Ovary (tissue), 3 donors: ENCODE results near the gene MYH11.

Experiments used
- POLR2A ChIP-seq: fragments of 450-650 bp; IDR thresholded peaks from one replicate; pipeline ENCODE4 v1.6.1; 2017; ENCODE audit warnings: antibody characterized with exemption, mild to moderate bottlenecking, moderate library complexity
- TF ChIP-seq, protein P1 (sequence below), 3 donors: fragments of 450-650 bp in 2 of 3; fragments of 200-600 bp in 1 of 3; IDR thresholded peaks; one replicate each; pipeline versions ENCODE4 v1.5.1 to v1.8.0; 2016 to 2022; ENCODE audit warnings: antibody characterized with exemption in 3 of 3, mild to moderate bottlenecking in 1 of 3
- donor health status: DM: no; HTN: no; CAD: no.

DNA sequence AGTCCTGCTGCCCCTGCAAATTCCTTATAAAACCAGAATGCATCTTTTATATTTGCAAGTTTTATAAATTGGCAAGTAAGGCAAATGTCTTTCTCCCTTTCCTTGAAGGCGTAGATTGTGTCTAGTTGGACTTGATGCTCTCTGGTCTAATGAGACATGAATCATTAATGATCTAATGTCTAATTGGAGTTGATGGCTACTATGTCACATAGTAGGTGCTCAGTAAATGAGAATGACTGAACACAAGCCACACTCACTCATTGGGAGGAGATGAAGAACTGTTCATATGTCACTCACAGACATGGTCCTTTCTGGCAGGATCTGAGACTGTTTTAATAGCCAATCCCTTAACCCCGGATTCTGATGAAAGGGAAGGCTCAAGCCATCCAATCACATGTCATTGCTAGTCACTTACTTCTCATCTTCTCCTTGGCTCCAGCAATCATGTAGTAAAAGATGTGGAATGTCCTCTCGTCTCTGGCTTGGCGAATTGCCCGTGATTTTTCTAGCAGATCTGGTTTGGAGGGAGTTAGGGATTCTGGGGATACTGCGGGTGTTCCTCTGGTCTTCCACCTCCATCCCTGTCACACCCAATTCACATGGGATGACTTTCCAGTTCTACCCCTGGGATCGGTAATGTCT is 81.0 kb downstream of the MYH11 start:
- TF ChIP-seq, protein P1, sequence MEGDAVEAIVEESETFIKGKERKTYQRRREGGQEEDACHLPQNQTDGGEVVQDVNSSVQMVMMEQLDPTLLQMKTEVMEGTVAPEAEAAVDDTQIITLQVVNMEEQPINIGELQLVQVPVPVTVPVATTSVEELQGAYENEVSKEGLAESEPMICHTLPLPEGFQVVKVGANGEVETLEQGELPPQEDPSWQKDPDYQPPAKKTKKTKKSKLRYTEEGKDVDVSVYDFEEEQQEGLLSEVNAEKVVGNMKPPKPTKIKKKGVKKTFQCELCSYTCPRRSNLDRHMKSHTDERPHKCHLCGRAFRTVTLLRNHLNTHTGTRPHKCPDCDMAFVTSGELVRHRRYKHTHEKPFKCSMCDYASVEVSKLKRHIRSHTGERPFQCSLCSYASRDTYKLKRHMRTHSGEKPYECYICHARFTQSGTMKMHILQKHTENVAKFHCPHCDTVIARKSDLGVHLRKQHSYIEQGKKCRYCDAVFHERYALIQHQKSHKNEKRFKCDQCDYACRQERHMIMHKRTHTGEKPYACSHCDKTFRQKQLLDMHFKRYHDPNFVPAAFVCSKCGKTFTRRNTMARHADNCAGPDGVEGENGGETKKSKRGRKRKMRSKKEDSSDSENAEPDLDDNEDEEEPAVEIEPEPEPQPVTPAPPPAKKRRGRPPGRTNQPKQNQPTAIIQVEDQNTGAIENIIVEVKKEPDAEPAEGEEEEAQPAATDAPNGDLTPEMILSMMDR (IDR thresholded peaks at IDR 0.05) = no peak
- TF ChIP-seq POLR2A = no peak
